ENCODE data around the gene LPAR5. TPM values are rescaled to one million over a fixed set of nuclear protein-coding genes. Genes with fewer than 3 reads are reported as not detected.

Gene LPAR5
- total and polyA plus RNA-seq, 2 of the 13 experiments (the other 11 are each of a cell fraction or from before 2014, with no cell fraction given): 0.09 to 0.32 TPM

- ChIA-PET CTCF (ENCODE audit: low intra/inter-chr PET ratio, low total read pairs) (no interaction called here), POLR2A (interaction anchor here (1.4 kb wide), 1 partner anchor 14 kb away, joined by 3 read pairs; no protein-coding TSS in a partner anchor)
- Histone ChIP-seq H3K4me2 (ENCODE audit: low read depth, low read length) (no peak overlapping the region), H3K9me3 (ENCODE audit: low read length) (no peaks in the 10 kb centered on the region), H3K79me2 (ENCODE audit: insufficient read depth, low read length) (no peaks in the 10 kb centered on the region), H3K36me3 (replicated peaks in 1 of 2; ENCODE audit: control insufficient read depth in 1 of 2, insufficient read depth in 2 of 2, low read length in 2 of 2) (peaks cover 41 to 87% of the 10 kb centered on the region in 2 experiments), H4K20me1 (ENCODE audit: insufficient read depth, low read length) (no peaks in the 10 kb centered on the region), H2AFZ (ENCODE audit: low read length) (no peak overlapping the region), H3K27ac (ENCODE audit: extremely low read length, insufficient read depth, low read length) (no peak overlapping the region), H3K9ac (ENCODE audit: insufficient read depth, low read depth, low read length) (no peak overlapping the region), H3K4me3 (replicated peaks in 1 of 3; ENCODE audit: insufficient read depth in 1 of 3, low read depth in 2 of 3, low read length in 3 of 3) (no peak overlapping the region), H3K27me3 (ENCODE audit: control insufficient read depth in 1 of 2, insufficient read depth in 2 of 2, low read length in 2 of 2) (no peaks in the 10 kb centered on the region), H3K4me1 (ENCODE audit: insufficient read depth, low read length) (no peaks in the 10 kb centered on the region; the same call in 1 of the 2 replicates)
- in situ Hi-C loops (cut with HindIII; ENCODE audit: extremely low pct_ligation_motif_present, low pct_unique_long_range_greater_than_20kb) (no loop called here), intact Hi-C loops (cut with micrococcal nuclease; ENCODE audit: unreplicated experiment) (no loop called here)
- TSS peak; percentile 40 for BruUV-seq (replicated peaks)
- DNase-seq (ENCODE audit: low spot score) (no peak), ATAC-seq (no peak), FAIRE-seq (no peak)
- no peak for TF ChIP-seq SIN3A (IDR thresholded peaks at IDR 0.05; ENCODE audit: borderline replicate concordance, low read depth, low read length)
- no peak for TF ChIP-seq ZSCAN20 (CRISPR knock-in tag; IDR thresholded peaks at IDR 0.05; ENCODE audit: borderline replicate concordance)
- TF ChIP-seq HCFC1 (IDR thresholded peaks at IDR 0.05; ENCODE audit: low read depth, low read length): no peak
- no peak for TF ChIP-seq MNT (IDR thresholded peaks at IDR 0.05)
- no peak for TF ChIP-seq HOXA3 (CRISPR knock-in tag; IDR thresholded peaks at IDR 0.05)
- no peak for TF ChIP-seq ZSCAN31 (CRISPR knock-in tag; IDR thresholded peaks at IDR 0.05; ENCODE audit: low read depth)
- TF ChIP-seq FOXA3 (CRISPR knock-in tag; IDR thresholded peaks at IDR 0.05): no peak
- no peak for TF ChIP-seq ZNF543 (CRISPR knock-in tag; IDR thresholded peaks at IDR 0.05)
- no peak for TF ChIP-seq ZNF225 (CRISPR knock-in tag; IDR thresholded peaks at IDR 0.05)
- TF ChIP-seq, protein P1, sequence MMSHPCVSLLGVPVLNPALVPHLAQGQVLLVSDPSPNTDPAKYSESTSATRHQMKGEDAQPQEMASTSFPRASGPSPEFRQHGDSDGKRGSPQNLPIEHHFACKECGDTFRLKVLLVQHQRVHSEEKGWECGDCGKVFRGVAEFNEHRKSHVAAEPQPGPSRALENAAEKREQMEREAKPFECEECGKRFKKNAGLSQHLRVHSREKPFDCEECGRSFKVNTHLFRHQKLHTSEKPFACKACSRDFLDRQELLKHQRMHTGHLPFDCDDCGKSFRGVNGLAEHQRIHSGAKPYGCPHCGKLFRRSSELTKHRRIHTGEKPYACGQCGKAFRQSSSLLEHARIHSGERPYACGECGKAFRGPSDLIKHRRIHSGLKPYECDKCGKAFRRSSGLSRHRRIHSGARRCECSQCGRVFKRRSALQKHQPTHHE (CRISPR knock-in tag; IDR thresholded peaks at IDR 0.05; ENCODE audit: borderline replicate concordance): no peak
- no peak for TF ChIP-seq SCMH1 (CRISPR knock-in tag; IDR thresholded peaks at IDR 0.05; ENCODE audit: borderline replicate concordance)
- TF ChIP-seq ZNF282 (IDR thresholded peaks at IDR 0.05; ENCODE audit: partially characterized antibody): no peak
- 98% methylated on average over 8 of the region's 8 CpGs for WGBS (ENCODE audit: low lambda C conversion rate)
Observed at GRCh38 chr12:6592087-6592486, 43.7 kb downstream of the LPAR5 start.

All from HepG2 (cell line).